Endodermal cell (in vitro differentiated cells): ENCODE measurements around the gene TMEM129. TPM values are rescaled to one million over a fixed set of nuclear protein-coding genes. Genes with fewer than 3 reads are reported as not detected.

Experiments used
- DNase-seq: peaks from one replicate; pipeline ENCODE4 v3.0.0-alpha.2; 2017
- H3K27ac ChIP-seq: 2 replicates; pipeline ENCODE4 v1.5.1; 2013; ENCODE audit warnings: mild to moderate bottlenecking, low read depth, low read length, moderate library complexity
- H3K27me3 ChIP-seq: 2 replicates; pipeline ENCODE4 v1.6.1; 2013; ENCODE audit warnings: mild to moderate bottlenecking, low read length, moderate library complexity; ENCODE audit not compliant: insufficient read depth, control insufficient read depth, poor library complexity, severe bottlenecking
- H3K36me3 ChIP-seq: 2 replicates; pipeline ENCODE4 v1.7.0; 2013; ENCODE audit warnings: mild to moderate bottlenecking, low read length, moderate library complexity; ENCODE audit not compliant: control insufficient read depth, insufficient read depth
- H3K4me1 ChIP-seq: one replicate; pipeline ENCODE4 v1.7.0; 2013; ENCODE audit warnings: low read length; ENCODE audit not compliant: control insufficient read depth, insufficient read depth
- H3K4me3 ChIP-seq: 2 replicates; pipeline ENCODE4 v1.5.1; 2013; ENCODE audit warnings: mild to moderate bottlenecking, low read length, moderate library complexity
- H3K9ac ChIP-seq: 2 replicates; pipeline ENCODE4 v1.6.1; 2013; ENCODE audit warnings: mild to moderate bottlenecking, low read length, moderate library complexity; ENCODE audit not compliant: poor library complexity, severe bottlenecking; ENCODE audit errors: extremely low read depth
- H3K9me3 ChIP-seq: 2 replicates; pipeline ENCODE4 v1.6.1; 2013; ENCODE audit warnings: mild to moderate bottlenecking, low read length, moderate library complexity; ENCODE audit not compliant: control insufficient read depth
- H3K27ac Mint-ChIP-seq: 2 replicates; pipeline ENCODE4 v1.8.0; 2020; ENCODE audit warnings: mixed read lengths
- H3K27me3 Mint-ChIP-seq: 2 replicates; pipeline ENCODE4 v1.8.0; 2021; ENCODE audit warnings: mild to moderate bottlenecking, mixed read lengths; ENCODE audit not compliant: insufficient read depth
- H3K36me3 Mint-ChIP-seq: 2 replicates; pipeline ENCODE4 v1.8.0; 2020; ENCODE audit warnings: low read depth, mixed read lengths
- H3K4me1 Mint-ChIP-seq: 2 replicates; pipeline ENCODE4 v1.8.0; 2020; ENCODE audit warnings: mixed read lengths
- H3K4me3 Mint-ChIP-seq: 2 replicates; pipeline ENCODE4 v1.8.0; 2020; ENCODE audit warnings: mild to moderate bottlenecking, moderate library complexity, mixed read lengths
- H3K9me3 Mint-ChIP-seq: 2 replicates; pipeline ENCODE4 v1.8.0; 2020; ENCODE audit warnings: mild to moderate bottlenecking, mixed read lengths
- CTCF ChIP-seq: fragments of 200-600 bp; sonication (generic); conservative IDR thresholded peaks from 2 replicates; pipeline ENCODE4 v1.5.0; 2021; ENCODE audit warnings: antibody characterized with exemption, mild to moderate bottlenecking
- WGBS, 2 experiments: methylation state at CpG; one replicate each; pipeline versions ENCODE4 v1.1.5 to v1.1.7; 2013; ENCODE audit warnings: missing lambda C conversion rate in 2 of 2, mixed read lengths in 1 of 2; ENCODE audit not compliant: insufficient coverage in 1 of 2, insufficient read length in 1 of 2; 5-methylcytosine and 5-hydroxymethylcytosine counted together
- total RNA-seq, 2 donors: library from RNA; stranded (reverse); fragmentation: NEBNext Ultra II Directional in 1 of 2; extraction: Animal tissue kit (Norgen Biotek cat#: 25700) in 1 of 2; gene quantifications; 2 replicates in 1 of 2; 3 replicates in 1 of 2; pipeline ENCODE4 v1.2.1, GENCODE V29; 2021

TMEM129 gene
- total RNA-seq, 2 donors from 2014 or later, result 33.6 to 41.7 TPM

GRCh38 chr4:1668488-1668840 is 52.7 kb downstream of the TMEM129 start:
- Mint-ChIP-seq H3K4me3 (no peak overlapping the region), H3K27me3 (no peaks in the 10 kb centered on the region), H3K36me3 (no peaks in the 10 kb centered on the region), H3K9me3 (no peaks in the 10 kb centered on the region), H3K27ac (no peak overlapping the region), H3K4me1 (no peaks in the 10 kb centered on the region)
- no peak for TF ChIP-seq CTCF
- Histone ChIP-seq H3K27me3 (no peaks in the 10 kb centered on the region), H3K9me3 (no peaks in the 10 kb centered on the region), H3K27ac (no peak overlapping the region), H3K4me1 (no peaks in the 10 kb centered on the region), H3K9ac (no peak overlapping the region), H3K36me3 (no peaks in the 10 kb centered on the region), H3K4me3 (no peak overlapping the region)
- 81 to 87% methylated on average over 7 to 8 of the region's 8 CpGs for WGBS, 2 experiments
- DNase-seq, result no peak

GRCh38 chr4:1667273-1667672 is 53.9 kb downstream of the TMEM129 start:
- Histone ChIP-seq H3K9ac (no peak overlapping the region), H3K27me3 (no peaks in the 10 kb centered on the region), H3K4me3 (no peak overlapping the region), H3K4me1 (no peaks in the 10 kb centered on the region), H3K27ac (no peak overlapping the region), H3K9me3 (no peaks in the 10 kb centered on the region), H3K36me3 (no peaks in the 10 kb centered on the region)
- H3K27ac Mint-ChIP-seq, result no peak overlapping the region
- no peak for TF ChIP-seq CTCF
- H3K27me3 Mint-ChIP-seq, result no peaks in the 10 kb centered on the region
- H3K4me3 Mint-ChIP-seq, result no peak overlapping the region
- no peak for DNase-seq
- H3K36me3 Mint-ChIP-seq, result no peaks in the 10 kb centered on the region
- 94 to 95% methylated on average over 11 to 15 of the region's 15 CpGs for WGBS, 2 experiments
- no peaks in the 10 kb centered on the region for H3K9me3 Mint-ChIP-seq
- no peaks in the 10 kb centered on the region for H3K4me1 Mint-ChIP-seq

DNA sequence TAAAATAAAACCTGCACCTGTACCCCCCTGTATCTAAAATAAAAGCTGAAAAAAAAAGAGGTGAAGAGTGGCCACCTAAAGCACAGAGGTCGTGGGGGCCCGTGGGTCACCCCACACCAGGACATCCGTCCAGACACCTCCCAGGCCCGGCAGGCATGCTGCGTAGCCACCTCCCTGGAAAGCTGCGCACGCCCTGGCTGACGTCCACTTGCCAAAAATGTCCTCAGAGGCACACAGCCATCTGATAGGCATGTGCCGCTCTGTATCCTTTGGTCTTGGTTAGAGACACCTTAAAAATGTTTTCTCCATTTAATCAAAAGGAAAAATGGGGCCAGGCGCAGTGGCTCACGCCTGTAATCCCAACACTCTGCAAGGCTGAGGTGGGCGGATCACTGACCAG is 54.7 kb downstream of the TMEM129 start:
- no peak overlapping the region for H3K9ac ChIP-seq
- H3K4me1 Mint-ChIP-seq, result no peaks in the 10 kb centered on the region
- H3K36me3 ChIP-seq, result no peaks in the 10 kb centered on the region
- DNase-seq, result no peak
- H3K27me3 Mint-ChIP-seq, result no peaks in the 10 kb centered on the region
- no peaks in the 10 kb centered on the region for H3K4me1 ChIP-seq
- TF ChIP-seq CTCF, result no peak
- H3K4me3 ChIP-seq, result no peak overlapping the region
- H3K36me3 Mint-ChIP-seq, result no peaks in the 10 kb centered on the region
- H3K27ac ChIP-seq, result no peak overlapping the region
- H3K9me3 Mint-ChIP-seq, result no peaks in the 10 kb centered on the region
- H3K9me3 ChIP-seq, result no peaks in the 10 kb centered on the region
- H3K27ac Mint-ChIP-seq, result no peak overlapping the region
- H3K4me3 Mint-ChIP-seq, result no peak overlapping the region
- H3K27me3 ChIP-seq, result no peaks in the 10 kb centered on the region
- WGBS, 2 experiments, result 86 to 92% methylated on average over 11 to 12 of the region's 12 CpGs

Other genes starting within 250 kb of the TMEM129 start
- 1 to 10 TPM; 3.7 to 4.9 TPM for gene FAM53A, start 37.0 kb downstream of the TMEM129 start, total RNA-seq
- gene SLBP, start 9.0 kb downstream of the TMEM129 start, total RNA-seq, result 10 to 100 TPM; 52.1 to 60.7 TPM
- gene TACC3, start 198 bp upstream of the TMEM129 start, total RNA-seq, result 100 to 1,000 TPM; 113 to 182 TPM
- 100 to 1,000 TPM; 107 to 125 TPM for gene FGFR3, start 72.0 kb upstream of the TMEM129 start, total RNA-seq
- gene LETM1, start 134.8 kb upstream of the TMEM129 start, total RNA-seq, result 10 to 100 TPM; 45.7 to 52.4 TPM
- gene NSD2, start 150.1 kb upstream of the TMEM129 start, total RNA-seq, result 100 to 1,000 TPM; 153 to 208 TPM